GM10248 (cell line): Measurements from ENCODE around the gene OLFML1.

Experiments
- CTCF ChIA-PET: fragments of 300-600 bp; sonication (Branson Sonifier 250); formaldehyde crosslinking; extraction: SDS; loops from one replicate; lab custom pipeline; 2021; ENCODE audit warnings: antibody characterized with exemption; lab: Yijun Ruan, JAX
- POLR2A ChIA-PET: fragments of 350-650 bp; sonication (Branson Sonifier 250); formaldehyde crosslinking; extraction: SDS; loops from one replicate; lab custom pipeline; 2020; ENCODE audit warnings: antibody characterized with exemption; lab: Yijun Ruan, JAX
- DNase-seq: peaks from one replicate; pipeline ENCODE4 v3.0.0; 2012; ENCODE audit errors: extremely low spot score
- TF ChIP-seq, protein P1 (sequence below): IDR thresholded peaks from 2 replicates; pipeline ENCODE4 v1.5.1; 2012; ENCODE audit warnings: mild to moderate bottlenecking, low read depth; ENCODE audit errors: extremely low read depth, missing control alignments, control extremely low read depth

Gene OLFML1

DNA sequence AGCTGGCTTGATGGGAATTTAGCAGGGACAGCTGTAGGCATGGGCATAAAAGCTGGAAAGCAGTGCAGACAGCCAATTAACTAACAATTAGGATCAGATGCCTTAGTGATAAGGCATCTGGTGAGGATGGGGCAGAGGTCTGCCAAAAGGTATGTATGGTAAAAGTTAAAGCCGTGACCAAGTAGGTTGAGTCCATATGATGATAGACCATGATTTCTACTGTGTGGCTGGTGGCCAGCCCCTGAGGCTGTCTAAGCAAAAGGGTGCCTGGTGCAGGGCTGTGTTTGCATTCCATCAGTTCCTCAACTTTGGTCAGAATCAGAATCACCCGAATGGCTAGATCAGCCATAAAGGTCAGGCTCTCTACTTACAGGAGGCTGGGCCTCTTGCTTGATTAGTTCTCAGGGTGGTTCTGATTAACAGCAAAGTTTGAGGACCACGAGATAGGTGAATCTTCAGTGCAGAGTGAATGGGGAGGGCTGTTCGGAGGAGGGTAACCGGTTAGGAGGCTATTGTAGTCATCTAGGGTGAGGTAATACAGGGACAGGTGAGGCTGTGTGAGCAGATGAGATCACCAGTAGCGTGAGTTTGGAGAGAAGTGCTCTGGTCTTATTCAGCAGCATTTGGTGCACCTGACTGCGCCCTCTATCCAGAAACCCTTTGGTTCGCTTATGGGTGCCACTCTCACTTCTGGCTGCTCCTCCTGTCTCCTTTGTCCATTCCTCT, 55.7 kb downstream of the OLFML1 start:
- ChIA-PET POLR2A (no interaction called here), CTCF (interaction anchor here (1.0 to 1.2 kb wide), 3 partner anchors 31 to 101 kb away, joined by 3 read pairs; no protein-coding TSS in a partner anchor)
- TF ChIP-seq, protein P1, sequence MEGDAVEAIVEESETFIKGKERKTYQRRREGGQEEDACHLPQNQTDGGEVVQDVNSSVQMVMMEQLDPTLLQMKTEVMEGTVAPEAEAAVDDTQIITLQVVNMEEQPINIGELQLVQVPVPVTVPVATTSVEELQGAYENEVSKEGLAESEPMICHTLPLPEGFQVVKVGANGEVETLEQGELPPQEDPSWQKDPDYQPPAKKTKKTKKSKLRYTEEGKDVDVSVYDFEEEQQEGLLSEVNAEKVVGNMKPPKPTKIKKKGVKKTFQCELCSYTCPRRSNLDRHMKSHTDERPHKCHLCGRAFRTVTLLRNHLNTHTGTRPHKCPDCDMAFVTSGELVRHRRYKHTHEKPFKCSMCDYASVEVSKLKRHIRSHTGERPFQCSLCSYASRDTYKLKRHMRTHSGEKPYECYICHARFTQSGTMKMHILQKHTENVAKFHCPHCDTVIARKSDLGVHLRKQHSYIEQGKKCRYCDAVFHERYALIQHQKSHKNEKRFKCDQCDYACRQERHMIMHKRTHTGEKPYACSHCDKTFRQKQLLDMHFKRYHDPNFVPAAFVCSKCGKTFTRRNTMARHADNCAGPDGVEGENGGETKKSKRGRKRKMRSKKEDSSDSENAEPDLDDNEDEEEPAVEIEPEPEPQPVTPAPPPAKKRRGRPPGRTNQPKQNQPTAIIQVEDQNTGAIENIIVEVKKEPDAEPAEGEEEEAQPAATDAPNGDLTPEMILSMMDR: no peak
- DNase-seq: no peak

DNA sequence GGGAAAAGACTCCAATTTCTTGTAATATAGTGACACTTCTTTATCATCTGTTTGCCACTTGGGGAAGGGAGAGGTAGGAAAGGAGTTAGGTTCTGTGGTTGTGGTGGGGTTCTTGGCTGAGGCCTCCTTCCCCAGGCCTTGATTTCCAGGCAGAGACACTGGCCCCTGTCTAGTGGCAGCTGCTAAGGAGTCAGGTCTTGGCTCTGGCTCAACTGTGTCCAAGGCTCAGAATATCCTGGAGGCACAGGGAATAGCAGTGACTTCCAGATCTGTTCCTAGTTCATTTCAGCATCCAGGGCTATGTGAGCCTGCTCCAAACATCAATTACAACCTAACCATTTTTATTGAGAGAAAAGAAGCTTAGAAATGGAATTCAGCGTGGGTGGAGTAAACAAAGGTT, 58.0 kb downstream of the OLFML1 start:
- no peak for DNase-seq
- ChIA-PET CTCF (interaction anchor here (1.0 to 2.8 kb wide), 5 partner anchors 9 to 122 kb away, joined by 3 to 14 read pairs (median 5); no protein-coding TSS in a partner anchor), POLR2A (no interaction called here)
- TF ChIP-seq, protein P1: no peak

DNA sequence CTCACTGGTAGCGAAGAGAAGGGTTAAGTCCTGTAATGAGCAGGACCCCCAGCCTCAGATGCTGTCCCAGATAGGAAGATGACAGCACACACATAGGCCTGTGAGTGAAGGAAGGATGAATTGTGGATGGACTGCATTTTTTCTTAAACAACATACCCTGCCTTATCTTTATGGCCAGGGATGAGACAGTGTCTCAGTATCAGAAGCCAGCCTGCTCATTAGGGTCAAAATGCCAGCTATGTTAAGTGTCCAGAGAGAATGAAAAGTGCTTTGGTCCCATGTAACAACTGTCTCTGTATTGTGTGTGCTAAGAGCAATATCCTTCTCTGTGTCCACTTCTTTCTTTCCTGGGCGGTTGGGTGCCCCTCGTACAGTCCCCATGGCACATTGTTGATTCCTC, 58.7 kb downstream of the OLFML1 start:
- TF ChIP-seq, protein P1: no peak
- CTCF ChIA-PET: interaction anchor here (0.8 to 2.8 kb wide), 6 partner anchors 8 to 121 kb away, joined by 3 to 14 read pairs (median 3); partner anchors contain the start of gene PPFIBP2
- DNase-seq: no peak
- POLR2A ChIA-PET: no interaction called here

DNA sequence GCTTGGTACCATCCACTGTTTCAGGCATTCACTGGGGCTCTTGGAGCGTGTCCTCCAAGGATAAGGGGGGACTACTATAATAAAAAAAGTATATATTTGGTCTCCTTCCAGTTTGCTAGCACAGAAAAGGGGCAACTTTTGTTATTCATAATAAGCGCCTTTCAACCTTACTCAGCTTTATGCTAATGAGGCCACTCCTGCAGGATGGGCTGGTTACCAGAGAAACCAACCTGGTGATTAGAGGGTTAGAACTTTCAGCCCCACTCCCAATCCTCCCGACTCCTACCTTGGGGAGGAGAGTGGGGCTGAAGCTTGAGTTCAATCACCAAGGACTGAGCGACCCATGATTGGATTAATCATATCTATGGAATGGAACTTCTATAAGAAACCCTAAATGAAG, 60.3 kb downstream of the OLFML1 start:
- TF ChIP-seq, protein P1: no peak
- POLR2A ChIA-PET: no interaction called here
- CTCF ChIA-PET: interaction anchor here (0.8 to 2.8 kb wide), 7 partner anchors 8 to 36 kb away, joined by 3 to 14 read pairs (median 3); no protein-coding TSS in a partner anchor
- DNase-seq: no peak

DNA sequence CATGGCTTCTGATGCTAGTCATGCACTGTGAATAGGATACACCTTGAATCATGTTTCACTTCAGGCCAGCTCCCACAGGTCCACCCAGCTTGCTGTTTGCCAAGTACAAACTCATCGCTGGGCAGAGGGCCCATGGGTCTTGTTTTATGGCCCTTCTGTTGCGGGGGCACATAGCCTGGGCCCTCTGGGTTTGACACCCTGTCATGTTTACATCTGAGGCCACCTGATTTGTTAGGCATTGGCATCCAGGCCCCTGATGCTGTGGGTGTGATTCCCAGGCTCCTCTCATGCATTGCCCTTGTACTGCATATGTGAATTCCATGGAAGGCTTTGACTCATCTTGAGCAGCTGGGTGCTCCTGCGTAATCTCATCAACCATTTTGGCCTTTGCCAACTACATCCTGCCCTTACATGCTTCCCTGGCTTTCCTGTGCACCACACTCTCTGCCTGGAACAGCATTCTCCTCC, 61.1 kb downstream of the OLFML1 start:
- ChIA-PET POLR2A (no interaction called here), CTCF (interaction anchor here (0.8 to 7.4 kb wide), 11 partner anchors 9 to 35 kb away, joined by 3 to 37 read pairs (median 9); partner anchors contain the start of gene PPFIBP2)
- no peak for DNase-seq
- TF ChIP-seq, protein P1: no peak

DNA sequence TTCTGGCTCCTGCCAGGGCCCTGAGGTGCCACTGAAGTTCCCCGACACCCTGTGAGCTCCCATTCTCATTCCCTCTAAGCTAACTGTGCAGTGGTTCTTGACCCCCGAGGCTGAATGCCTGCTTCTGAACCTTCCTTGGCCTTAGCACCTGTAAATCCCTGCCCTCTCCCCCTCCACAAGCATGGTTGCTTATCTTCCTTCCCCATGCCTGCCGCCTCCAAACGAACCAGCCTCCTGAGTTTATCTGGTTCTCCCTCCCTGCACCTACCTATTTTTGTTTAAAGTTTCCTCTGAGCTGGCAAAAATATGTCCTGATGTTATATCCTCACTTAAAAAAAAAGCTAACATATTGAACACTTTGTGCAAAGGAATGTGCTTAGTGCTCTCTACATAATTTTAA, 62.4 kb downstream of the OLFML1 start:
- CTCF ChIA-PET: interaction anchor here (0.9 to 7.4 kb wide), 15 partner anchors 9 to 129 kb away, joined by 3 to 37 read pairs (median 9); partner anchors contain the start of gene PPFIBP2
- POLR2A ChIA-PET: interaction anchor here (0.7 kb wide), 1 partner anchor 36 kb away, joined by 3 read pairs; no protein-coding TSS in a partner anchor
- TF ChIP-seq, protein P1: no peak
- DNase-seq: no peak
